ENCODE measurements around the gene SPPL3.

Gene SPPL3

GRCh38 chr12:120872487-120872886 is 31.7 kb downstream of the SPPL3 start:
- DNase-seq: no peak

GRCh38 chr12:120870415-120870814 is 33.7 kb downstream of the SPPL3 start:
- no peak for DNase-seq

- DNase-seq: no peak
Observed at GRCh38 chr12:120869376-120869775, 34.8 kb downstream of the SPPL3 start.

- DNase-seq: no peak
Observed at GRCh38 chr12:120866108-120866507, 38.0 kb downstream of the SPPL3 start.

- no peak for DNase-seq
Observed at GRCh38 chr12:120865098-120865497, 39.1 kb downstream of the SPPL3 start.

GRCh38 chr12:120862664-120863063 is 41.5 kb downstream of the SPPL3 start:
- no peak for DNase-seq

GRCh38 chr12:120861074-120861795 is 42.9 kb downstream of the SPPL3 start:
- no peak for DNase-seq

GRCh38 chr12:120858306-120859088 is 45.7 kb downstream of the SPPL3 start:
- no peak for DNase-seq

GRCh38 chr12:120856980-120857379 is 47.2 kb downstream of the SPPL3 start:
- no peak for DNase-seq

GRCh38 chr12:120855823-120856588 is 48.2 kb downstream of the SPPL3 start:
- DNase-seq: no peak

- no peak for DNase-seq
Observed at GRCh38 chr12:120854804-120855203, 49.4 kb downstream of the SPPL3 start.

- no peak for DNase-seq
Observed at GRCh38 chr12:120853188-120853587, 51.0 kb downstream of the SPPL3 start.

GRCh38 chr12:120851944-120852343 is 52.2 kb downstream of the SPPL3 start:
- DNase-seq: no peak

- DNase-seq: no peak
Observed at GRCh38 chr12:120851444-120851843, 52.7 kb downstream of the SPPL3 start.

GRCh38 chr12:120849765-120850164 is 54.4 kb downstream of the SPPL3 start:
- DNase-seq: no peak

GRCh38 chr12:120847814-120848213 is 56.3 kb downstream of the SPPL3 start:
- no peak for DNase-seq

GRCh38 chr12:120847392-120847791 is 56.8 kb downstream of the SPPL3 start:
- no peak for DNase-seq

- DNase-seq: no peak
Observed at GRCh38 chr12:120846721-120847120, 57.4 kb downstream of the SPPL3 start.

- DNase-seq: no peak
Observed at GRCh38 chr12:120845696-120846095, 58.5 kb downstream of the SPPL3 start.

GRCh38 chr12:120844768-120845449 is 59.2 kb downstream of the SPPL3 start:
- no peak for DNase-seq

- DNase-seq: no peak
Observed at GRCh38 chr12:120844297-120844696, 59.9 kb downstream of the SPPL3 start.

- DNase-seq: no peak
Observed at GRCh38 chr12:120843472-120843871, 60.7 kb downstream of the SPPL3 start.

- no peak for DNase-seq
Observed at GRCh38 chr12:120842595-120842994, 61.6 kb downstream of the SPPL3 start.

Measured in activated CD4-positive, CD25-positive, alpha-beta regulatory T cell (primary cell).